H1 (cell line): ENCODE measurements around the gene KDM6A. TPM values are rescaled to one million over a fixed set of nuclear protein-coding genes. Genes with fewer than 3 reads are reported as not detected.

Experiments
- CTCF ChIA-PET: fragments of 300-600 bp; sonication (Branson Sonifier 250); formaldehyde crosslinking; loops from one replicate; lab custom pipeline; 2021; ENCODE audit not compliant: partially characterized antibody; lab: Charles Lee
- POLR2A ChIA-PET: fragments of 300-600 bp; sonication (Branson Sonifier 250); formaldehyde crosslinking; loops from one replicate; lab custom pipeline; 2021; ENCODE audit warnings: inconsistent platforms; ENCODE audit not compliant: partially characterized antibody; lab: Charles Lee
- DNase-seq, 2 experiments: peaks; one replicate each; pipeline versions ENCODE4 v3.0.0 to v3.0.0-alpha.2; 2010 to 2022; ENCODE audit warnings: low spot score in 2 of 2, low read depth in 1 of 2, mixed read lengths in 1 of 2
- FAIRE-seq: peaks from 2 replicates; lab custom pipeline; 2011; peaks lifted over from hg19 to GRCh38; lab: Jason Lieb, UNC
- H2AFZ ChIP-seq: 2 replicates; pipeline ENCODE4 v1.8.1; 2012; ENCODE audit warnings: low read length, inconsistent platforms
- H2AK5ac ChIP-seq: 2 replicates; pipeline ENCODE4 v1.6.1; 2013; ENCODE audit warnings: low read depth, low read length
- H2BK120ac ChIP-seq: replicated peaks from 2 replicates; pipeline ENCODE3; 2013; ENCODE audit warnings: low read depth, low read length, inconsistent platforms
- H2BK12ac ChIP-seq: 2 replicates; pipeline ENCODE4 v1.6.1; 2013; ENCODE audit warnings: low read depth, low read length
- H2BK15ac ChIP-seq: 2 replicates; pipeline ENCODE4 v1.6.1; 2013; ENCODE audit warnings: low read length
- H2BK20ac ChIP-seq: 2 replicates; pipeline ENCODE4 v1.6.1; 2013; ENCODE audit warnings: low read length
- H2BK5ac ChIP-seq: 2 replicates; pipeline ENCODE4 v1.6.1; 2013; ENCODE audit warnings: low read depth, low read length
- H3K14ac ChIP-seq: 2 replicates; pipeline ENCODE4 v1.6.1; 2013; ENCODE audit warnings: inconsistent platforms; ENCODE audit not compliant: insufficient read length
- H3K18ac ChIP-seq: 2 replicates; pipeline ENCODE4 v1.6.1; 2013; ENCODE audit warnings: low read length; ENCODE audit errors: extremely low read depth
- H3K23ac ChIP-seq: 2 replicates; pipeline ENCODE4 v1.6.1; 2013; ENCODE audit warnings: inconsistent platforms; ENCODE audit not compliant: insufficient read length
- H3K23me2 ChIP-seq: 2 replicates; pipeline ENCODE4 v1.6.1; 2013; ENCODE audit warnings: low read depth, low read length
- H3K27ac ChIP-seq: 2 replicates; pipeline ENCODE4 v1.6.1; 2011; ENCODE audit warnings: low read depth, low read length, inconsistent platforms
- H3K27me3 ChIP-seq, 4 experiments: replicated peaks in 1 of 4; 1 replicate in 1 of 4; 2 replicates in 3 of 4; pipeline versions ENCODE4 v1.6.1 to v1.8.1; 2011 to 2013; ENCODE audit warnings: low read length in 3 of 4, mild to moderate bottlenecking in 3 of 4, inconsistent platforms in 2 of 4, mixed read lengths in 2 of 4, moderate library complexity in 1 of 4; ENCODE audit not compliant: control insufficient read depth in 3 of 4, insufficient read depth in 3 of 4; ENCODE audit errors: extremely low read depth in 1 of 4
- H3K36me3 ChIP-seq, 4 experiments: 2 replicates each; pipeline versions ENCODE4 v1.6.1 to v1.8.1; 2011 to 2013; ENCODE audit warnings: mild to moderate bottlenecking in 4 of 4, low read length in 3 of 4, moderate library complexity in 2 of 4, control low read depth in 1 of 4, inconsistent platforms in 1 of 4; ENCODE audit not compliant: insufficient read depth in 4 of 4, control insufficient read depth in 2 of 4
- H3K4ac ChIP-seq: replicated peaks from 2 replicates; pipeline ENCODE3; 2013; ENCODE audit warnings: low read length, low read depth, mixed read lengths, inconsistent platforms; ENCODE audit not compliant: insufficient read length
- H3K4me1 ChIP-seq, 4 experiments: replicated peaks in 1 of 4; 1 replicate in 1 of 4; 2 replicates in 3 of 4; pipeline versions ENCODE4 v1.6.1 to v1.8.1; 2011 to 2013; ENCODE audit warnings: low read length in 3 of 4, inconsistent platforms in 2 of 4, mixed read lengths in 1 of 4; ENCODE audit not compliant: insufficient read depth in 4 of 4, control insufficient read depth in 3 of 4
- H3K4me2 ChIP-seq, 2 experiments: 2 replicates each; pipeline versions ENCODE4 v1.6.1 to v1.8.1; 2011 to 2013; ENCODE audit warnings: low read depth in 2 of 2, low read length in 2 of 2, control low read depth in 1 of 2, inconsistent platforms in 1 of 2, mild to moderate bottlenecking in 1 of 2; ENCODE audit not compliant: insufficient read depth in 1 of 2
- H3K4me3 ChIP-seq, 4 experiments: fragments of 200-600, 300-600 bp in 1 of 4; sonication (generic), shearing (Covaris generic), sonication (Bioruptor Twin) in 1 of 4; 2 replicates each; pipeline versions ENCODE4 v1.5.1 to v1.8.1; 2011 to 2016; ENCODE audit warnings: low read length in 4 of 4, low read depth in 3 of 4, control low read depth in 2 of 4, inconsistent platforms in 2 of 4, mild to moderate bottlenecking in 2 of 4, mixed read lengths in 1 of 4, moderate library complexity in 1 of 4; ENCODE audit not compliant: insufficient read depth in 2 of 4; ENCODE audit errors: extremely low read depth in 1 of 4
- H3K56ac ChIP-seq: replicated peaks from 2 replicates; pipeline ENCODE3; 2013; ENCODE audit warnings: low read depth, mild to moderate bottlenecking, mixed read lengths, low read length, inconsistent platforms; ENCODE audit not compliant: insufficient read length
- H3K79me1 ChIP-seq: 2 replicates; pipeline ENCODE4 v1.6.1; 2013; ENCODE audit warnings: low read depth, low read length, control low read depth
- H3K79me2 ChIP-seq, 2 experiments: 2 replicates each; pipeline versions ENCODE4 v1.6.1 to v1.8.1; 2012 to 2013; ENCODE audit warnings: low read length in 2 of 2, mild to moderate bottlenecking in 2 of 2, inconsistent platforms in 1 of 2; ENCODE audit not compliant: insufficient read depth in 2 of 2, control insufficient read depth in 1 of 2
- H3K9ac ChIP-seq, 4 experiments: replicated peaks in 1 of 4; 1 replicate in 1 of 4; 2 replicates in 3 of 4; pipeline versions ENCODE4 v1.6.1 to v1.8.1; 2011 to 2013; ENCODE audit warnings: low read depth in 3 of 4, low read length in 3 of 4, control low read depth in 2 of 4, mild to moderate bottlenecking in 2 of 4, moderate library complexity in 2 of 4, inconsistent platforms in 1 of 4; ENCODE audit errors: extremely low read depth in 1 of 4
- H3K9me3 ChIP-seq, 2 experiments: 2 replicates each; pipeline versions ENCODE4 v1.6.1 to v1.8.1; 2012 to 2013; ENCODE audit warnings: mild to moderate bottlenecking in 2 of 2, moderate library complexity in 2 of 2, control low read depth in 1 of 2, inconsistent platforms in 1 of 2, low read depth in 1 of 2, low read length in 1 of 2, mixed read lengths in 1 of 2; ENCODE audit not compliant: insufficient read depth in 2 of 2
- H4K20me1 ChIP-seq, 2 experiments: replicated peaks in 1 of 2; 2 replicates each; pipeline versions ENCODE3 to v1.8.1; 2011 to 2013; ENCODE audit warnings: inconsistent platforms in 2 of 2, low read length in 2 of 2, mild to moderate bottlenecking in 1 of 2; ENCODE audit not compliant: insufficient read depth in 2 of 2, control insufficient read depth in 1 of 2
- H4K5ac ChIP-seq: 2 replicates; pipeline ENCODE4 v1.6.1; 2013; ENCODE audit warnings: low read length, low read depth, mixed read lengths, inconsistent platforms; ENCODE audit not compliant: insufficient read length
- H4K8ac ChIP-seq: 2 replicates; pipeline ENCODE4 v1.8.0; 2013; ENCODE audit warnings: mild to moderate bottlenecking, moderate library complexity, low read length, inconsistent platforms; ENCODE audit not compliant: insufficient read depth; ENCODE audit errors: extremely low read depth
- H4K91ac ChIP-seq: replicated peaks from 2 replicates; pipeline ENCODE3; 2013; ENCODE audit warnings: low read length, mixed read lengths, inconsistent platforms; ENCODE audit not compliant: insufficient read length
- ASH2L ChIP-seq: fragments of 200-600, 300-600 bp; sonication (generic); IDR thresholded peaks from one replicate; pipeline ENCODE4 v1.7.1; 2017; ENCODE audit warnings: low read length
- BACH1 ChIP-seq: IDR thresholded peaks from 2 replicates; pipeline ENCODE4 v1.6.1; 2012; ENCODE audit warnings: low read length, improper control_type of control experiment
- BRCA1 ChIP-seq: IDR thresholded peaks from 2 replicates; pipeline ENCODE4 v1.6.1; 2012; ENCODE audit warnings: low read depth, low read length, improper control_type of control experiment
- CBX8 ChIP-seq: fragments of 300-800, 300-1000 bp; sonication (generic); IDR thresholded peaks from 2 replicates; pipeline ENCODE4 v1.7.1; 2016; ENCODE audit warnings: low read depth, low read length, borderline replicate concordance
- KDM1A ChIP-seq: fragments of 200-600, 300-600 bp; sonication (generic); IDR thresholded peaks from 2 replicates; pipeline ENCODE4 v1.7.1; 2016; ENCODE audit warnings: mild to moderate bottlenecking, low read length, borderline replicate concordance
- NANOG ChIP-seq: IDR thresholded peaks from 2 replicates; pipeline ENCODE4 v1.6.1; 2011; ENCODE audit warnings: low read length, low read depth, mild to moderate bottlenecking, inconsistent platforms; ENCODE audit not compliant: insufficient read depth, poor library complexity, severe bottlenecking
- NRF1 ChIP-seq: IDR thresholded peaks from 2 replicates; pipeline ENCODE4 v1.6.1; 2011; ENCODE audit warnings: mild to moderate bottlenecking, low read depth, low read length, improper control_type of control experiment
- POLR2A ChIP-seq, 2 experiments: IDR thresholded peaks; 1 replicate in 1 of 2; 2 replicates in 1 of 2; pipeline ENCODE4 v1.6.1; 2011; ENCODE audit warnings: low read depth in 2 of 2, low read length in 2 of 2, mild to moderate bottlenecking in 2 of 2; ENCODE audit errors: control extremely low read depth in 1 of 2
- POU5F1 ChIP-seq: IDR thresholded peaks from 2 replicates; pipeline ENCODE4 v1.6.1; 2011; ENCODE audit warnings: low read depth, mild to moderate bottlenecking, low read length, moderate library complexity
- RBBP5 ChIP-seq: IDR thresholded peaks from 2 replicates; pipeline ENCODE4 v1.7.1; 2012; ENCODE audit warnings: low read depth, mild to moderate bottlenecking, inconsistent platforms, low read length, moderate library complexity, borderline replicate concordance
- RFX5 ChIP-seq: IDR thresholded peaks from 2 replicates; pipeline ENCODE4 v1.6.1; 2011; ENCODE audit warnings: low read depth, low read length, improper control_type of control experiment, borderline replicate concordance
- RXRA ChIP-seq: IDR thresholded peaks from 2 replicates; pipeline ENCODE4 v1.6.1; 2011; ENCODE audit warnings: low read depth, mild to moderate bottlenecking, low read length, moderate library complexity; ENCODE audit not compliant: insufficient read depth
- SIX5 ChIP-seq: IDR thresholded peaks from 2 replicates; pipeline ENCODE4 v1.6.1; 2011; ENCODE audit warnings: mild to moderate bottlenecking, low read depth, low read length
- SP1 ChIP-seq: IDR thresholded peaks from 2 replicates; pipeline ENCODE4 v1.6.1; 2011; ENCODE audit warnings: low read depth, low read length
- SUZ12 ChIP-seq: fragments of 200-600 bp; sonication (generic); IDR thresholded peaks from 2 replicates; pipeline ENCODE4 v1.6.1; 2012; ENCODE audit warnings: mild to moderate bottlenecking, inconsistent platforms, low read length, moderate library complexity, mixed read lengths
- TAF7 ChIP-seq: optimal IDR thresholded peaks from 2 replicates; pipeline ENCODE3; 2011; ENCODE audit warnings: low read depth, mild to moderate bottlenecking, inconsistent platforms, low read length, moderate library complexity, borderline replicate concordance
- WGBS, 2 experiments: shearing (Covaris generic) in 1 of 2; methylation state at CpG; one replicate each; pipeline versions ENCODE4 v1.1.6 to v1.1.7; 2013 to 2015; ENCODE audit warnings: low lambda C conversion rate in 2 of 2, mixed read lengths in 2 of 2, inconsistent platforms in 1 of 2, low coverage in 1 of 2, missing lambda C conversion rate in 1 of 2; ENCODE audit not compliant: insufficient replicate concordance in 2 of 2, insufficient coverage in 1 of 2, insufficient read length in 1 of 2; ENCODE audit errors: extremely low coverage in 1 of 2, missing lambda C conversion rate in 1 of 2; 5-methylcytosine and 5-hydroxymethylcytosine counted together
- polyA plus RNA-seq, 7 experiments: library from polyadenylated mRNA; depleted of rRNA in 3 of 7; stranded (reverse) in 5 of 7; unstranded in 2 of 7; fragments of >200 nt in 5 of 7; fragments of 200-250 nt in 2 of 7; gene quantifications; 1 replicate in 5 of 7; 2 replicates in 1 of 7; 4 replicates in 1 of 7; pipeline versions ENCODE4 v1.2.1 to v1.2.3, GENCODE V29; 2011 to 2013; ENCODE audit warnings: missing spikeins in 2 of 7, mixed read lengths in 2 of 7
- total RNA-seq: library from RNA; stranded (reverse); fragmentation: NEBNext Ultra II Directional; extraction: Animal tissue kit (Norgen Biotek cat#: 25700); gene quantifications from 2 replicates; pipeline ENCODE4 v1.2.1, GENCODE V29; 2021

Gene KDM6A
- total and polyA plus RNA-seq, 2 of the 8 experiments (the other 6 are each of a cell fraction or from before 2014, with no cell fraction given) = 43.5 to 58.4 TPM

DNA sequence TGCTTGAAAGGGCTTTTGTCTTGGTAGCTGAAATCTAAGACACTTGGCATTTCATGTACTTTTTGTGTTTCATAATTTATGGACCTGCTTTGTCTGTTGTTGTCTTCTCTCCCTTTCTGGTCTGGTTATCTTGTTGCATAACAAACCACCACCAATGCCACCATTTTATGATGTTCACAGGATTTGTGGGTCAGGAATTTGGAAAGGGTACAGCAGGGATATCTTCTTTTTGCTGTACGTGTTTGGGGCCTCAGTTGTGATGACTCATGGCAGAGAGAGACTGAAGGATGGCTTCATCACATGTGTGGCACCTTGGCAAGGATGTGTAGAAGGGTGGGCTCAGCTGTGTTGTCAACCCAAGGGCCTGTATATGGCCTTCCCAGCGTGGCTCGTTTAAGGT lies 35.2 kb downstream of the KDM6A start:
- DNase-seq (no peak), FAIRE-seq (no peak)
- H3K79me1 ChIP-seq = no peaks in the 10 kb centered on the region
- H4K91ac ChIP-seq = no peak overlapping the region
- H4K5ac ChIP-seq = no peak overlapping the region
- H3K27me3 ChIP-seq = no peaks in the 10 kb centered on the region
- H3K36me3 ChIP-seq = peaks cover 0 to 4% (median 0%) of the 10 kb centered on the region in 4 experiments; a peak in 1 of 8 replicates
- no peak overlapping the region for H2AK5ac ChIP-seq
- H2BK120ac ChIP-seq = no peak overlapping the region
- no peak overlapping the region for H3K9ac ChIP-seq
- no peak overlapping the region for H2BK15ac ChIP-seq
- H3K18ac ChIP-seq = no peak overlapping the region
- no peak overlapping the region for H3K4me2 ChIP-seq
- CTCF ChIA-PET = no interaction called here
- no peak overlapping the region for H2BK12ac ChIP-seq
- H4K20me1 ChIP-seq = no peaks in the 10 kb centered on the region
- H4K8ac ChIP-seq = no peak overlapping the region
- H2BK5ac ChIP-seq = no peak overlapping the region
- H3K4me3 ChIP-seq = no peak overlapping the region
- peaks cover 10 to 82% of the 10 kb centered on the region in 2 experiments; a peak in 3 of 4 replicates for H3K79me2 ChIP-seq
- no peak overlapping the region for H2AFZ ChIP-seq
- peaks cover 0 to 3% (median 1%) of the 10 kb centered on the region in 4 experiments; a peak in 2 of 7 replicates for H3K4me1 ChIP-seq
- POLR2A ChIA-PET = no interaction called here
- WGBS, 2 experiments = 81% methylated on average over 3 of the region's 3 CpGs; no CpG with 5 or more reads in 1 of the 2 experiments
- no peak overlapping the region for H3K4ac ChIP-seq
- H2BK20ac ChIP-seq = no peak overlapping the region
- no peaks in the 10 kb centered on the region for H3K23me2 ChIP-seq
- H3K56ac ChIP-seq = no peak overlapping the region
- H3K14ac ChIP-seq = no peak overlapping the region
- no peak overlapping the region for H3K23ac ChIP-seq
- H3K9me3 ChIP-seq = peaks cover 0 to 10% of the 10 kb centered on the region in 2 experiments; a peak in 1 of 4 replicates
- no peak overlapping the region for H3K27ac ChIP-seq
- TF ChIP-seq KDM1A = no peak
- no peak for TF ChIP-seq BACH1
- TF ChIP-seq SP1 = no peak
- no peak for TF ChIP-seq POLR2A (IDR thresholded peaks at IDR 0.05; ENCODE audit: control extremely low read depth in 1 of 2, low read depth in 2 of 2, low read length in 2 of 2)
- no peak for TF ChIP-seq NRF1
- TF ChIP-seq ASH2L = no peak
- TF ChIP-seq SIX5 = no peak
- no peak for TF ChIP-seq NANOG
- no peak for TF ChIP-seq RFX5
- no peak for TF ChIP-seq SUZ12
- TF ChIP-seq RXRA = no peak
- no peak for TF ChIP-seq BRCA1
- no peak for TF ChIP-seq POU5F1
- no peak for TF ChIP-seq TAF7
- no peak for TF ChIP-seq CBX8
- no peak for TF ChIP-seq RBBP5
